GM12801 (cell line): ENCODE measurements around the gene PHPT1.

Experiments used
- TF ChIP-seq, protein P1 (sequence below): IDR thresholded peaks from one replicate; pipeline ENCODE4 v1.5.1; 2011; ENCODE audit warnings: control low read depth; ENCODE audit not compliant: insufficient read length; ENCODE audit errors: extremely low read depth

PHPT1 gene

DNA sequence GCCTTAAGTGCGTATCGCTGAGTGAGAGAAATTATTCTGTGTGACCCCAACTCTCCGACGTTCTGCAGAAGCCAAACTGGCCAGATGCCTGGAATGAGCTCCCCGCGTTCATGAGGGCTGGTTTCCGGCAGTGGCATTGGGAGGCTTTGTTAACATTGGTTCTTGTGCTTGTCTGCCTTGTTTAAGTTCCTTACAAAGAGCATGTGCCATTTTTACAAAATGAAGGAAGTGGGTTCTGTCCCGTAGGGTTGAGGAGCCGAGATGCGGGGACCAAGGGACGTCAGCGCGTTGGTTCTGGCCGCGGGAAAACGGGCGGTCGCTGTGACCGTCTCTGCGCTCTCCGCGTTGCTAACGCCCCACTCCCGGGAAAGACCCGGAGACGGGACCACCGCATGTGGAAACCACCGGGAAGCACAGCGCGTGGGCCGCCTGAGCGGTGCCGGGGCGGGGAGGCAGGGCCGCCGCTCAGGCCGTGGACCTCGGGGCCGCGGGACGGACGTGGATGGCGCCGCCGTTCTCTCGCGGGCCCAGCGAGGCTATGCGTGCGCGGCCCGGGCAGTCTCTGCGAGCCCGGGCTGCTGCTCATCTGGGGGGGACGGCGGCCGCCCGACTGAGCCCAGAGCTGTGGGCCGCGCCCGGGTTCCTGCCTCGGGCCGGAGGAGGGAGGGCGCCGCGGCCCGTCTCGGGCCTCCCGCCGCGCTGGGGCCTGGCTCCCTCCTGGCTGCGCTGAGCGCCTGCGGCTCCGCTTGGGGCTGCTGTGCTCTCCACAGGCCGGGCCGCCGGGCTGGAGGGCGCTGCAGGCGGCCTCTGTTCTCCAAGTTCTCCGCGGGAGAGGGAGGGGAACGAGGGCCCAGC, 28.0 kb upstream of the PHPT1 start:
- TF ChIP-seq, protein P1, sequence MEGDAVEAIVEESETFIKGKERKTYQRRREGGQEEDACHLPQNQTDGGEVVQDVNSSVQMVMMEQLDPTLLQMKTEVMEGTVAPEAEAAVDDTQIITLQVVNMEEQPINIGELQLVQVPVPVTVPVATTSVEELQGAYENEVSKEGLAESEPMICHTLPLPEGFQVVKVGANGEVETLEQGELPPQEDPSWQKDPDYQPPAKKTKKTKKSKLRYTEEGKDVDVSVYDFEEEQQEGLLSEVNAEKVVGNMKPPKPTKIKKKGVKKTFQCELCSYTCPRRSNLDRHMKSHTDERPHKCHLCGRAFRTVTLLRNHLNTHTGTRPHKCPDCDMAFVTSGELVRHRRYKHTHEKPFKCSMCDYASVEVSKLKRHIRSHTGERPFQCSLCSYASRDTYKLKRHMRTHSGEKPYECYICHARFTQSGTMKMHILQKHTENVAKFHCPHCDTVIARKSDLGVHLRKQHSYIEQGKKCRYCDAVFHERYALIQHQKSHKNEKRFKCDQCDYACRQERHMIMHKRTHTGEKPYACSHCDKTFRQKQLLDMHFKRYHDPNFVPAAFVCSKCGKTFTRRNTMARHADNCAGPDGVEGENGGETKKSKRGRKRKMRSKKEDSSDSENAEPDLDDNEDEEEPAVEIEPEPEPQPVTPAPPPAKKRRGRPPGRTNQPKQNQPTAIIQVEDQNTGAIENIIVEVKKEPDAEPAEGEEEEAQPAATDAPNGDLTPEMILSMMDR, result no peak

DNA sequence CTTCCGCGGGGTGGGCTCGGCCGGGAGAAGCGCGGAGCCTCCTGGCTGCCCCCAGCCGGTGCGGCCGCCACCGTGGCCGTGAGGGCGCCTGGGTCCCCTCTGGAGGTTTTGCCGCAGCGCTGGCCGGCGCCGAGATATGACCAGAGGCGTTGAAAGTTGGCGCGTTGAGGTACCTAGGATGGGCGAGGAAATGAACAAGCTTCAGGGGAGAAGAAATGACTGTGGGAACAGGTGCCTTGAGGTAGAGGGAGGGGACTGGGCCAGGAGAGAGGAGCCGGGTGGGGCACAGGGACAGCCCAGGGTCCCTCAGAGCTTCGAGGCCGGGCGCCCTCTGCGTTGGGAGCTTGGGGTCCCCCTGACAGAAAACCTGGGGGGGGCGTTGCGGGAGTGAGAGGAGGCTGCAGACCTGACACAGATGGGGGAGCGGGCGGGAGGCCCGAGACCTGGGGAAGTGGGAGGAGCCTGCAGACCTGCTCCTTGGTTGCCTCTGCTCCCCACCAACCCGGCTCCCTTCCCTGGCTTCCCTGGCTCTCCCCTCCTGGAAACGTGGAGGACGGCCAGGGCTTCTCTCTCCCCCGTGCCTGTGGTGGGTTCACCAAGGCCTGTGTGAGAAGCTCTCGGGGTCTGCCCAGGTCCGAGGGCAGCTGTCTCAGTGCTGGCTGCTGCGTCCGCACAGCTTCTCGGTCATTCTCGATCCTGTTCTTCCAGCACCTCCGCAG, 27.2 kb upstream of the PHPT1 start:
- TF ChIP-seq, protein P1, result no peak

DNA sequence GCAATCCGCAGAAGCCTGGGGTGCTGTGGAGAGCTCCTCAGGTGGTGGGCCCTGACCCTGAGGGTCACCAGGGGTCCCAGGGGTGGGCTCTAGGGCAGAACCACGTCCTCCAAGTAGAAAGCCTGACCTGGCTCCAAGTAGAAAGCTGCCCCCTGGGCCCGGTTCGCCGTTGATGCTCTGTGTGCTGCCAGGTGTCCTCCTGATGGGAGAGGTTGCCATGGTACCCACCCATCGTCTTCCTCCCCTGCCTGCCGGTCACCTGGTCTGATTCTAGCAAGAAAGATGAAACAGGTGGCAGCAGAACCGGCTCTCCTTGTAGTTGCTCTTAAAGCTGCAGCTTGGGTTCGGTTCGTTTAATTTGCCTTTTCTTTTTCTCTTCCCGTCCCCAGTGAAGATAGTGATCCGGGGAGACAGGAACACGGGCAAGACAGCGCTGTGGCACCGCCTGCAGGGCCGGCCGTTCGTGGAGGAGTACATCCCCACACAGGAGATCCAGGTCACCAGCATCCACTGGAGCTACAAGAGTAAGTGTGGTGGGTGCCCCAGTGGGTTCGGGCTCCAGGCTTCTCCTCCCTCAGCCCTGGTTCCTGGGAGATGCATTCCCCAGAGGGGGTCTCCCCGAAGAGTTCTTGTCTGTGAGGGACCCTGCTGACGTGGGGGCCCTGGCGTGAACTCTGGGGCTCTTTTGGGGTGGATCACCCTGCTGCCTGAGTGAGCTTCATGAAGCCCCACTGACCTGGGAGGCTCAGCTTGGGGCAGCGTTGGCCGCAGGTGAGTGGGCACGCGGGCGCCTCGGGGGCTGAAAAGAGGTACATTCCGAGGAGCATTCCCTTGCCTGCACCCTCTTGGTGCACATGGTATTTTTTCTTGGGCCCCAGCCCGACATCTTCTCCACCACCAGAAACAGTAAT, 25.8 kb upstream of the PHPT1 start:
- TF ChIP-seq, protein P1, result no peak

DNA sequence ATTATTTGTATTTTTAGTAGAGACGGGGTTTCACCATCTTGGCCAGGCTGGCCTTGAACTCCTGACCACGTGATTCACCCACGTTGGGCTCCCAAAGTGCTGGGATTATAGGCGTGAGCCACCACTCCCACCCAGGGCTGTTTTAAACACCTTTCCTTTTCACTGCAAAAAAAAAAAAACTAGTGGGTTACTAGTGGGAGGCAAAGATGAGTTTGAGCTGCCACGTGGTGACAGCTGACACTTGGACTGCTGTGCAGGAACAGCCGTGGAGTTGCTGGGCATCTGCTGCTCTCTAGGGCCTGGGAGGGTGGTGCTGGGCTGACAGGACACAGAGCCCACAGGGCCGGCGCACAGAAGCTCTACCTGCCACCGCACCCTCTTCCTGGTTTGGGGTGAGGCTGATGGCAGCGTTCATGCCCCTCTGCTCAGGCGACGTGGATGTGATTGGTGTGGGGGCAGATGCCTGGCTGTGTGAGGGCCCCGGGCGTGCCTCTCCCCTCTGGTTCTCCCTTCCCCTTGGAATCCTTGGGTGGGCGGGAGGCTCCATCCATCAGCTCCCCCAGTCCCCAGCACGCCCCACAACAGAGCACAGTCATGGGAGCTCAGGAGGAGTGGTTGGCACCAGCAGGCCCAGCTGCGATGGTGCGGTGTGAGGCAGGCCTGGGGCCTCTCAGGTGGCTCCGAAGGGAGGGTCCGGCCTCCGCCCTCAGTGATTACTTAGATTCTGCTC, 24.5 kb upstream of the PHPT1 start:
- TF ChIP-seq, protein P1, result no peak

DNA sequence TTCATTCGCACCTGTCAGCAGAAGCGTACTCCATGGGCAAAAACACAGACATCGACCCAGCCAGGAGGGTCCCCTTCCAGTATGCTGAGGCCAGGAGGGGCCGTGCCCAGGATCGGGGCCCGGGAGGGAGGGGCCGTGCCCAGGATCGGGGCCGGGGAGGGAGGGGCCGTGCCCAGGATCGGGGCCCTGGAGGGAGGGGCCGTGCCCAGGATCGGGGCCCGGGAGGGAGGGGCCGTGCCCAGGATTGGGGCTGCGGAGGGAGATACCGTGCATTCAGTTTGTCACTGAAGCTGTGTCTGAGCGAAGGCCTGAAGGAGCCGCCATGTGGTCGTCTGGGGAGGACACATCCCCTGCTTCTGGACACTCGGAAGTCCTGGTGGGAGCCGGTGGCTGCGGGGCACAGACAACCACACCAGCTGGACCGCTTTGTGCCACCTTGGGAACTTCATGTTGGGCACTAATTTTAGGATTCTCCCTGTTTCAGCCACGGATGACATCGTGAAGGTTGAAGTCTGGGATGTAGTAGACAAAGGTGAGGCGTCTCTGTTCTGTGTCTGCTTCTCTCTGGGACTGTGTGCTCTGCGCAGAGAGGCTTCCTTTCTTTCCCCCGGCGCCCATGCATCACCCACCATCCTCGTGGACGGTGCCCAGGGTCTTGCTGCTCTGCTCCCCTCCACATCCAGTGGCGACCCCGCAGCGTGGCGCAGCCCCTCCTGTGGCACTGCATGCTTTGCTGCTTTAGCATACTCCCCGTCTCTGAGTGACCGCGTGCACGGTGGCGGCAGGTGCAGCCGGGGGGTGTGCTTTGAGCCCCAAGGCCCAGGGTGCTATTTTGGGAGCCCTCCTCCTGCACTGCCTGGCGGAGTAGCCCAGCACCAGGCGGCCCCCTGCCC, 23.7 kb upstream of the PHPT1 start:
- TF ChIP-seq, protein P1, result no peak

DNA sequence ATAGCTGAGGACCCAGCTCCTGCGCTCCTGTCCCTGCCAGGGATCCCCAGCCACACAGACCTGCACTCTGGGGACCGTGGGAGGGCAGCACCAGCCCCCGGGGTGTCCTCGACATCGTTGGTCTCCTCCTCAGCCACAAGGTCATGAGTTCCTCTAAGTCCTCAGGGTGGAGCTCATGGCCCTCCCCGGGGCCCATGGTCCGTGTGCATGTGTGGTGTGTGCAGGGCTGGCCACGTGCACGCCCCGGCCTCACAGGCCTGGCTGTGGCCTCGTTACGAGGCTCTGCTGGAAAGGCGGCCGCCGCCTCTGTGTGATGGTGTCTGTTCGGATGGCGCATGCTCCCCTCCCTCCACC, 23.0 kb upstream of the PHPT1 start:
- TF ChIP-seq, protein P1, result no peak
